Measurements from ENCODE around the gene ERFE.

DNA sequence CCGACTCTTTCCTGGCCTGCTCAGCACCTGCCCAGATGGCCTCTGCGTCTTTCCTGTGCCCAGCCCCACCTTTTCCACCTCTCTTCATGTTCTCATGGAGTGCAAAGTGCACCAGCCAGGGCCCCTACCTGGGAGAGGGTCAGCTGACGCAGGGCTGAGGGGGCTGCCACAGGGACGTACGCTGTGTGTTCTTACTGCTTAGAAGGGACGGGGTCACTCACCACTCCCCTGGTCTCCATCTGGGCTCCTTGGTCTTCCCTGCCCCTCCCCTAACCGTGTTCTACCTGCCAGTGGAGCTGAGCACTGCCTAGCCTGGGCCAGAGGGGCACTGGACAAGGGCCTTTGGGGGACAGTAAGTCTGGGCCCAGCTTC lies 8.6 kb downstream of the ERFE start:
- TF ChIP-seq, protein P1, sequence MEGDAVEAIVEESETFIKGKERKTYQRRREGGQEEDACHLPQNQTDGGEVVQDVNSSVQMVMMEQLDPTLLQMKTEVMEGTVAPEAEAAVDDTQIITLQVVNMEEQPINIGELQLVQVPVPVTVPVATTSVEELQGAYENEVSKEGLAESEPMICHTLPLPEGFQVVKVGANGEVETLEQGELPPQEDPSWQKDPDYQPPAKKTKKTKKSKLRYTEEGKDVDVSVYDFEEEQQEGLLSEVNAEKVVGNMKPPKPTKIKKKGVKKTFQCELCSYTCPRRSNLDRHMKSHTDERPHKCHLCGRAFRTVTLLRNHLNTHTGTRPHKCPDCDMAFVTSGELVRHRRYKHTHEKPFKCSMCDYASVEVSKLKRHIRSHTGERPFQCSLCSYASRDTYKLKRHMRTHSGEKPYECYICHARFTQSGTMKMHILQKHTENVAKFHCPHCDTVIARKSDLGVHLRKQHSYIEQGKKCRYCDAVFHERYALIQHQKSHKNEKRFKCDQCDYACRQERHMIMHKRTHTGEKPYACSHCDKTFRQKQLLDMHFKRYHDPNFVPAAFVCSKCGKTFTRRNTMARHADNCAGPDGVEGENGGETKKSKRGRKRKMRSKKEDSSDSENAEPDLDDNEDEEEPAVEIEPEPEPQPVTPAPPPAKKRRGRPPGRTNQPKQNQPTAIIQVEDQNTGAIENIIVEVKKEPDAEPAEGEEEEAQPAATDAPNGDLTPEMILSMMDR (conservative IDR thresholded peaks at IDR 0.05): no peak
- no peak for TF ChIP-seq EZH2 (IDR thresholded peaks at IDR 0.05; ENCODE audit: low read depth)
